Vagina (tissue), 2 donors: ENCODE data around the gene MARCHF3.

Source experiments
- CTCF ChIP-seq, 3 experiments: fragments of 450-650 bp in 2 of 3; fragments of 200-600 bp in 1 of 3; sonication (generic) in 1 of 3; IDR thresholded peaks; one replicate each; pipeline ENCODE4 v1.5.1; 2017 to 2019; ENCODE audit warnings: antibody characterized with exemption in 3 of 3, mild to moderate bottlenecking in 2 of 3, moderate library complexity in 2 of 3
- POLR2A ChIP-seq, 2 donors: fragments of 450-650 bp; IDR thresholded peaks; one replicate each; pipeline ENCODE4 v1.6.1; 2017; ENCODE audit warnings: antibody characterized with exemption in 2 of 2, mild to moderate bottlenecking in 2 of 2, moderate library complexity in 2 of 2
- POLR2AphosphoS5 ChIP-seq, 2 donors: sonication (generic); formaldehyde crosslinking; IDR thresholded peaks; one replicate each; pipeline ENCODE4 v1.9.0; 2017; ENCODE audit warnings: antibody characterized with exemption in 2 of 2, mild to moderate bottlenecking in 2 of 2, low read depth in 1 of 2; ENCODE audit not compliant: insufficient read depth in 1 of 2

GRCh38 chr5:126872561-126873354, 157.6 kb downstream of the MARCHF3 start:
- TF ChIP-seq POLR2AphosphoS5 (IDR thresholded peaks at IDR 0.05; ENCODE audit: insufficient read depth in 1 of 2, low read depth in 1 of 2): no peak
- no peak for TF ChIP-seq CTCF (IDR thresholded peaks at IDR 0.05)
- no peak for TF ChIP-seq POLR2A (IDR thresholded peaks at IDR 0.05)
